ENCODE measurements around the gene EPB41L2. TPM values are rescaled to one million over a fixed set of nuclear protein-coding genes. Genes with fewer than 3 reads are reported as not detected.
A peak's percentile ranks its signal among the peaks of the same experiment; 100 is the strongest.

EPB41L2 gene
- total RNA-seq, 6 experiments from 2014 or later: 15.3 to 38.5 (median 24.6) TPM

DNA sequence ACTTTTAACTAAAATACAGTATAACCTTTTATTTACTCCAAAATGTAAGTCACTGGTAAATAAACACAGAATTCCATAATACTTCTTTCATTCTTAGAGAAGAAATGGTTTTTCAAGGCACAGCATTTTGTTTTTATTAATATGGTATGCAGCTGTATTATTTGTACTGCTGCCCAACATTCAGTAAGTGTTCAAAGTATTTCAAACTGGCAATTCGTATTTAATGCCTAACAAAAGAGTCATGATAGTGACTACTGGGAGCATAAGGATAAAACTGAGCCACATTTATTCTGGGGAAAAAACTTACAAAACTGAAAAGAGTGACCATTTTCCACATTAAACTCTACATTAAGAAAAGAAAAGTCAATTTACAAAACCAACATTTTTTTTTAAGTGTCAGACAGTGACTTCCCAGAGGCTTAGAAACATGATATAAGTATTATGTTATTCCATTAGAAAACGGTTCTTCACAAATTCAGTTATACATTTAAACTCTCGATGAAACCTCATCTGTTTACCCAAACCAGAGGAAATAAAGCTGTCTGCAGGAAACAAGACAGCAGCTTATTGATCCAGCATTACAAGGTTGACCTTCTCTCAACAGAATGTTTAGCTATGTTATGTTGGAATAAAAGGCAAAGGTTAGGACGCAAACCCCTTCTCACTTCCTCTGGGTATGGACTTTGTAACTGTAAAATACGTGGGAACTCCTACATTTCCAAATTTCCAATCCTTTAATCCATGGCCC, 24.3 kb downstream of the EPB41L2 start:
- no peak overlapping the region for H3K4me3 ChIP-seq
- ATAC-seq: peak; percentile 37 to 92 (median 67)
- no peak for TF ChIP-seq POLR2A (IDR thresholded peaks at IDR 0.05)
- TF ChIP-seq, protein P1, sequence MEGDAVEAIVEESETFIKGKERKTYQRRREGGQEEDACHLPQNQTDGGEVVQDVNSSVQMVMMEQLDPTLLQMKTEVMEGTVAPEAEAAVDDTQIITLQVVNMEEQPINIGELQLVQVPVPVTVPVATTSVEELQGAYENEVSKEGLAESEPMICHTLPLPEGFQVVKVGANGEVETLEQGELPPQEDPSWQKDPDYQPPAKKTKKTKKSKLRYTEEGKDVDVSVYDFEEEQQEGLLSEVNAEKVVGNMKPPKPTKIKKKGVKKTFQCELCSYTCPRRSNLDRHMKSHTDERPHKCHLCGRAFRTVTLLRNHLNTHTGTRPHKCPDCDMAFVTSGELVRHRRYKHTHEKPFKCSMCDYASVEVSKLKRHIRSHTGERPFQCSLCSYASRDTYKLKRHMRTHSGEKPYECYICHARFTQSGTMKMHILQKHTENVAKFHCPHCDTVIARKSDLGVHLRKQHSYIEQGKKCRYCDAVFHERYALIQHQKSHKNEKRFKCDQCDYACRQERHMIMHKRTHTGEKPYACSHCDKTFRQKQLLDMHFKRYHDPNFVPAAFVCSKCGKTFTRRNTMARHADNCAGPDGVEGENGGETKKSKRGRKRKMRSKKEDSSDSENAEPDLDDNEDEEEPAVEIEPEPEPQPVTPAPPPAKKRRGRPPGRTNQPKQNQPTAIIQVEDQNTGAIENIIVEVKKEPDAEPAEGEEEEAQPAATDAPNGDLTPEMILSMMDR (IDR thresholded peaks at IDR 0.05): no peak
- 25% methylated on average over 5 of the region's 5 CpGs for WGBS (ENCODE audit: insufficient coverage, low coverage, low lambda C conversion rate, missing lambda C conversion rate)
- no peaks in the 10 kb centered on the region for H3K27me3 ChIP-seq
- DNase-seq: no peak
- H3K4me1 ChIP-seq: peaks cover 0 to 5% (median 0%) of the 10 kb centered on the region in 4 donors
- intact Hi-C loops (cut with DNase I): no loop called here
- H3K9me3 ChIP-seq: no peaks in the 10 kb centered on the region
- H3K36me3 ChIP-seq: no peaks in the 10 kb centered on the region
- no peak overlapping the region for H3K27ac ChIP-seq

DNA sequence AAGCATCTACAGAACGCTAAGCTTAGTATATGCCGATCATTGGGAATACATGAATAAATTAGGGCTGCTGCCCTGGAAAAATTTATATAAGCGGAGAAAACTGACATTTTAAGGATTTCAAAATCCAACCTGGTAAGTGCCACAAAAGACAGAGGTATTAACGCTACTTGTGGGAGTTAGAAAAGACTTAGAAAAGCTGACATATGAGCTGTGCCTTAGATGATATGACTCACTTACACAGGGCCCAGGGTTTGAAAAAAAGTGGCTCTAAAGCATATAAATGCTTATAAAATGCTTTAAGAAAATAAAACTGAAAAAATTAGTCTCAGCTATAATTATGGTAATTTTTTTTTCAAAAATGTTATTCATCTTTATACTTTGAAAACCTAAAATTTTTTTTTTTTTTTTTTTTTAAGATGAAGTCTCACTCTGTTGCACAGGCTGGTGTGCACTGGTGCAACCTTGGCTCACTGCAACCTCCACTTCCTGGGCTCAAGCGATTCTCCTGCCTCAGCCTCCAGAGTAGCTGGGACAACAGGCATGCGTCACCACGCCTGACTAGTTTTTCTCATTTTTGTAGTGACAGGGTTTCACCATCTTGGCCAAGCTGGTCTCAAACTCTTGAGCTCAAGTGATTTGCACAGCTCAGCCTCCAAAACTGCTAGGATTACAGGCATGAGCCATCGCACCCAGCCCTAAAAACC, 25.7 kb downstream of the EPB41L2 start:
- no peak overlapping the region for H3K4me3 ChIP-seq
- H3K4me1 ChIP-seq: peaks cover 0 to 9% (median 0%) of the 10 kb centered on the region in 4 donors
- WGBS (ENCODE audit: insufficient coverage, low coverage, low lambda C conversion rate, missing lambda C conversion rate): 80% methylated on average over 8 of the region's 8 CpGs
- TF ChIP-seq, protein P1 (IDR thresholded peaks at IDR 0.05): no peak
- no peak for TF ChIP-seq POLR2A (IDR thresholded peaks at IDR 0.05)
- H3K27ac ChIP-seq: no peak overlapping the region
- H3K27me3 ChIP-seq: no peaks in the 10 kb centered on the region
- DNase-seq: no peak
- ATAC-seq: no peak
- intact Hi-C loops (cut with DNase I): no loop called here
- H3K36me3 ChIP-seq: no peaks in the 10 kb centered on the region
- H3K9me3 ChIP-seq: no peaks in the 10 kb centered on the region

DNA sequence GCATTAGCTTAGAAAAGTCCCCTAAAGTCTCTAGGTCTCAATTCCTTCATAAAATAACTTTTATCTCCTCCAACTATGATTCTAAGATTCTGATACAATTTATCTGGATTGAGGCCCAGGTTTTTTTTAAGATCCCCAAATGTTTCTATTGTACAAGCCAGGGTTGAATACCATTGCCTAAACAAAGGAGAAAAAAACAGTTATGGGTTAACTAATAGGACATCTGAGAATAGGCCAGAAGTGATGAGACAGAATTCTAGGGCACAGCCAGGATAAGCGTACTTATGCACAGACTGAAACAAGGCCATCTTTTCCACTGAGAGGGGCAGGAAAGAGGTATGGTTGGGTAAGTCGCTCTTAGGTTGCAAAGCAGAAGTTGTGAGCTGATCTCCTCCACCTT, 26.4 kb downstream of the EPB41L2 start:
- ATAC-seq: no peak
- no peak for DNase-seq
- Histone ChIP-seq H3K27me3 (no peaks in the 10 kb centered on the region), H3K36me3 (no peaks in the 10 kb centered on the region), H3K27ac (no peak overlapping the region), H3K9me3 (no peaks in the 10 kb centered on the region), H3K4me1 (peaks cover 0 to 9% (median 0%) of the 10 kb centered on the region in 4 donors), H3K4me3 (no peak overlapping the region)
- WGBS (ENCODE audit: insufficient coverage, low coverage, low lambda C conversion rate, missing lambda C conversion rate): 100% methylated on average over 2 of the region's 2 CpGs
- TF ChIP-seq, protein P1 (IDR thresholded peaks at IDR 0.05): no peak
- no peak for TF ChIP-seq POLR2A (IDR thresholded peaks at IDR 0.05)
- intact Hi-C loops (cut with DNase I): no loop called here

DNA sequence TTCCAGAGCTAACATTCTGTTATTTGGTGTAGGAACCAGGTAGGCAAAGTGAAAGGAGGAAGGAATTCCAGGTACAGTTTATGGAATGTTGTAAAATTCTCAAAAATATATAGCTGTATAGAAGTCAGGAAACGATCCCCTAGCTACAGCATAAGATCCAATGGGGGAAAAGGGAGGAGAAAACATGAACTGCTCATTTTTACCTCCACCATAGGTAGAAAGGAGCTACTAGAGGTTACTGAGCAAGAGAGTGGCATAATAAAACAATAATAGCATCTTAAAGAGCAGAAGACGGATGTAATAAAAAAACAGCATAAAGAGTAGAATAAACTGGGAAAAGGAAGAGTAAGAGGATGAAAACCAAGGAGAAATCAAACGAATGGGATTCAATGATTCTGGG, 26.9 kb downstream of the EPB41L2 start:
- no peaks in the 10 kb centered on the region for H3K9me3 ChIP-seq
- WGBS (ENCODE audit: insufficient coverage, low coverage, low lambda C conversion rate, missing lambda C conversion rate): 83% methylated on average over 3 of the region's 3 CpGs

More for the DNA sequence above, 26.9 kb downstream of the EPB41L2 start:
- no peak for ATAC-seq
- no peak overlapping the region for H3K27ac ChIP-seq
- peaks cover 0 to 9% (median 0%) of the 10 kb centered on the region in 4 donors for H3K4me1 ChIP-seq
- no peak for DNase-seq
- H3K36me3 ChIP-seq: no peaks in the 10 kb centered on the region
- TF ChIP-seq POLR2A (IDR thresholded peaks at IDR 0.05): no peak
- TF ChIP-seq, protein P1 (IDR thresholded peaks at IDR 0.05): no peak
- intact Hi-C loops (cut with DNase I): no loop called here
- H3K4me3 ChIP-seq: no peak overlapping the region
- H3K27me3 ChIP-seq: no peaks in the 10 kb centered on the region
